Caki2 (cell line): Measurements from ENCODE around the gene AWAT1. TPM values are rescaled to one million over a fixed set of nuclear protein-coding genes. Genes with fewer than 3 reads are reported as not detected.
"Not testable (repeated sequence)": the region's sequence is repeated elsewhere in the genome, so short reads cannot be mapped to it uniquely, and the experiment has no call there.

Source experiments
- DNase-seq: peaks from one replicate; pipeline ENCODE4 v3.0.0-alpha.2; 2015; ENCODE audit warnings: low read depth
- in situ Hi-C: cut with HindIII; loops from 2 replicates; pipeline ENCODE4 v1.10.0; 2016; ENCODE audit warnings: low sequenced_read_pairs, low pct_unique_long_range_greater_than_20kb, mixed read lengths
- total RNA-seq: library from RNA; depleted of rRNA; stranded (reverse); fragments of >200 nt; shearing (Covaris generic); gene quantifications from 2 replicates; pipeline ENCODE4 v1.2.3, GENCODE V29; 2014; ENCODE audit warnings: low replicate concordance; rRNA removed

Gene AWAT1
- total RNA-seq, 1 experiment from 2014 or later, result not detected

DNA sequence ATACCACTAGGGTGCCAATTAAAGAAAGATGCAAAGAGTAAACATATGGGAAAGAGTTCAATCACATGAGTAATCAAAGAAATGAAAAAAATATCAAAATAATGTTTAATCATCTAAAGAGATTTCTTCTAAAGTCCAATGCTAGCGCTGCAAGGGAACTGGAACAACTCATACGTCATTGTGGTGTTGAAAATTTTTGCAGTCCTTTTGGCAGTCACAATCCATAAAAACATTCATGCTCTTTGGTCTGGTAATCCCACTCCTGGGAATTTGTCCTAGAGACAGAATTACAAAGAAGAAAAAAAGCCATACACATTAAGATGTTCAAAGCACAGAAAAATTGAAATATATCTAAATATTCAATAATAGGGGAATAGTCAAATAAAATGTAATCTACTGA lies 21.0 kb downstream of the AWAT1 start:
- DNase-seq, result no peak
- in situ Hi-C loops, result no loop called here

DNA sequence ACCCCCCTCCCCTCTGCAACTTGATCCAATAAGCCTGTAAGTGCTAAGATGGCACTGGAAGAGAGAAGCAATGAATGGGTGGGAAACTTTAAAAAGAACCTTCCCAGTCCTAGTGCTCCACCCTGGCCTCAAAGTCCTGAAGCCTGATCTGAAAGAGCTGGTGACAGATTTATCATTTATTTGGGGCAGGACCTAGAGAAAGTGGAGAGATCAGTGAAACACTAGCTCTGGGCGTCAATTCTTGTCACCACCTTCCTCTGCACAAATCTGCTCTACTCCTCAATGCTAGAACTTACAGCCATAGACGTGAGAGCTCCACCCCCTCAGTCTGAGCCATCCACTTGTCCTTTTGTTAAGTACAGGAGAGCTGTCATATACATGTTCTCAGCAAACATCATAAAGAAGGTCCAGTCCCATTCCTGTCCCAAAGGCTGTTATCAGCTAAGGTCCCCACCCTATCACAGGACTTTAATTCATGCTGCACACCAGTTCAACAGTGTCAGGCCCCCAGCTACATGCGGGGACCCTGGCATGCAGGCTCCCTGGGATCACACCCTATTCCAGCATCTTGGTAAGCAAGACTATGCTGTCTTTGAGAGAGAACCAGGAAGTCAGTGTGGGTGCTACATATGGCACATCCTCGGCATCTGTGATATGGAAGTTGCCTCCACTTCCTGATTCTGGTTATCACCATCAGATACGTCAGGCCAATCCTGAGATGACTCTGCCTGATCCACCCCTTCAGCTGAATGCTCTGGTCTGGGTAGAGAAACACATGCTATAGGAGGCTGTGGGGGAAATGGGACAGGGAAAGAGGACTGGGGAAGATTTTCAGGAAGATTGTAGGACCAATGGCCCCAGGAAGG lies 23.2 kb downstream of the AWAT1 start:
- in situ Hi-C loops, result no loop called here
- no peak for DNase-seq

DNA sequence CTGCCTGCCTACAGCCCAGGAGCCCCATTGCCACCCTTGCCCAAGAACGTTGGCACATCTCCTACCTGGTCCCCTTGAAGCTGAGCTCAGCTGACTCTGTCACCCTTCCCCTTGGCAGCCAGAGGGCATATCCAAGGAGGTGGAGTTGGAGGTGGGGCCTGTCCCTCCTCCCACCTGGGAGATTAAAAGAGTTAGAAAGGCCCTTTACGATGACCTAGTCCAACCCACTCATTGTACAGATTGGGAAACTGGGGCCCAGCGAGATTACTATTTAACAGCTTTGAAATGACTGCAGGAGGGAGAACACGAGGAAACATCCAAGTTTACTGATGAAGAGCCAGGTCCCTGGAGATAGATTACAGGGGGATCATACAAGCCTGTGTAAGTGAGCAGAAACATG lies 25.6 kb downstream of the AWAT1 start, which contains the start of gene P2RY4:
Gene P2RY4 (minus strand): TSS at position 101 of the 400 bp plus-strand sequence. CDS start 580 bp downstream, outside the sequence.
- in situ Hi-C loops, result no loop called here
- DNase-seq, result no peak

DNA sequence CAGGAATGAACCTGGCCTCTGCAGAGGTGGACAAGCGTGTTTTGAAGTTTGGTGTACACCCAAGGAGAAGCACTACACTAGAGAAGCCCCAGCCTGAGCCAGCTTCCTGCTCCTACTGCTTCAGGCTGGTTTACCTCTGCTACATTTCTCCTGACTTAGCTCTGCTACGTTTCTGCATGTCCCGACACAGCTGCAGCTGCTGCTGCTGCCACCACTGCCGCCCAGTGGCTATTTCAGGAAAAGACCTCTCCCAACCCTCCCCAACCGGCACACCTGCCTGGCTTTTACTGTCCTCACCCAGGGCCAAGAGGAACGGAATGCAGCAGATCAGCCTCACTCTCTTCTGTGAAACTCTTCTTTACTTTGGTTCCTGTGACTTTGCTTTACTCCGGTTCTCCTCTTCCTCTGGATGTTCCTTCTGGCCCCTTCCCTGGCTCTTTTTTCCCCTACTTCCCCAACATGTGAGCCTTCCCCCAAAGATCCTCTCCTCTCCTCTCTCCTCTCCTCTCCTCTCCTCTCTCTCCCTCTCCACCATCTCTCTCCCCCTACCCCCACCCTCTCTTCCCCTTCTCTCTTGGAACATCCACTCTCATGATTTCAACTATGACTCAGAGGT lies 28.6 kb downstream of the AWAT1 start:
- peak; percentile 25 for DNase-seq
- in situ Hi-C loops, result no loop called here

DNA sequence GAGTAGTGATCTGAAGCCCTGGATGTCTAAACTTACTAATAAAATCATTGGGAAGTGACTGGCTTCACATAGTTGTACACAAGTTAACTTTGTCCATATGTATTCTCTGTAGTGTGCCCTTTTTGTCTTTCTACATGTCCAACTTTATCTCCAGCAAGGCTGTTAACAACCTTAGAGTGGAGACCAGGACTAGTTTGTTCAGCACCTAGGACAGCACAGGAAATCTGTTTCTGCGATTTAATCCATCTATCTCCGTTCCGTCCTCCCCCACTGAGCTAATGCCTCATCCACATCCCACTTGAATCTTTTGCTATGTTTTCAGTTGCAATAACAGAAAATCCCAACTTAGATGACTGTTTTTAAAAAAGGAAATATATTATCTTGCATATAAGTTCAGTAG lies 30.3 kb downstream of the AWAT1 start:
- in situ Hi-C loops, result no loop called here
- no peak for DNase-seq

DNA sequence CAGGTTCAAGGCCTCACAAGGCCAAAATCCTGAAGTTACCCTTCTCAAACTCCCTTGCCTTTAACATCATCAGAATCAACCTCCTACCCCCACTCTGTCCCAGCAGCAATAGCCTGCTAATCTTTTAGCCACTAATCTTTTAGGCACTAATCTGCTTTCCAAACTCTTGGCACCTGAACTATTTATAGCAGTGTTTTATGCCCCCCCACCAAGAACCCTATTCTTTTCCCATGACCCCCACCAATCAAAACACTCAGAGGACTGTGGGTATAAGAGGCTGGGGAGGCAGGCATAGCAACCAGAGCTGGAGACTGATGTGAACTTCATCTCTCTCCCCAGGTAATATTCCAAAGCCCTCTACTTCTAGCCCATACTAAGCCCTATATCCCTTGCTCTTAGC lies 33.6 kb downstream of the AWAT1 start, which contains the start of gene ARR3:
Gene ARR3 (plus strand): TSS at position 301 of the 400 bp plus-strand sequence. CDS start 1,052 bp downstream, outside the sequence.
- DNase-seq, result no peak
- in situ Hi-C loops, result no loop called here

DNA sequence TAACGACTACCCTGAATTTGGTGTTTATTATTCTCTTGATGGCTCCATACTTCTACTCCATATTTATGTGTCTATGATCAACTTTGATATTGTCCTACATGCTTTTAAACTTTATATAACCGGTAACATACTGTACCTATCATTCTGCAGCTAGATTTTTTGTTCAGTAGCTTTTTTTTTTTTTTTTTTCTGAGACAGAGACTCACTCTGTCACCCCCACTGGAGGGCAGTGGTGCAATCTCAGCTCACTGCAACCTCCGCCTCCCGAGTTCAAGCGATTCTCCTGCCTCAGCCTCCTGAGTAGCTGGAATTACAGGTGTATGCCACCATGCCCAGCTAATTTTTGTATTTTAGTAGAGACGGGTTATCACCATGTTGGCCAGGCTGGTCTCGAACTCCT lies 39.6 kb downstream of the AWAT1 start:
- in situ Hi-C loops, result not testable (repeated sequence)

DNA sequence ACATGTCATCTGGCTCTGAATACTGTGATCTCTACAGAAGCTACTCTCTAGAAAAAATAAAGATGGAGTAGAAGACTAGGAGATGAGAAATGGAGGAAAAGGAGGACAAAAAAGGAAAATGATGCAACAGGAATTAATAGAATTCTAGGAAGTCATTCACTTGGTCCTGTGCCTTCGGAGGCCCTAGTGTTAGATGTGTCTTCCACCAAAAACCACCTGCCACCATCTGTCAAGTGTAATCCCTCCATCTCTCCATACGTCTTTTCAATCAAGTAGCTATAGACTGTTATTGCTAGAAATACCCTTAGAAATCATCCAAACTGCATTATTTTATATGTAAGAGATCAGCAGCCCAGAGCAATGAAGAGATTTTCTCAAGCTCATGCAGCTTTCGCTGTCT lies 44.6 kb downstream of the AWAT1 start:
- in situ Hi-C loops, result no loop called here
- no peak for DNase-seq

More for the DNA sequence above, 39.6 kb downstream of the AWAT1 start:
- DNase-seq, result not testable (repeated sequence)

DNA sequence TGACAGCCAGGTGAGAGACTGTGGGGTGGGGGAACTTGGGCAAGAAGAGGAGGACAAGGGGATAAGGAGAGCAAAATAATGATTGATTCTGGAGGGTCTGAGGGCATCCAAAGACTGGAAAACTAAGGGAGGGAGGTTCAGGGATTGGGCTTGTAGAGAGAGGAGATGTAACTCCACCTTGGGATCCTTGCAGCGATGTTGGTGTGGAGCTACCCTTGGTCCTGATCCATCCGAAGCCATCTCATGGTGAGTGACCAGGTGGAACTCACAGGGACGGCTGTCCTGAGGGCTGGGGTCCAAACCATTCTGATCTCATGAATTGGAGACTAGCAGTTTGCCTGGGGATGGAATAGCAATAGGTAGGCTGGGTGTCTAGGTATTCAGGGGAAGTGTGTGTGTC lies 46.1 kb downstream of the AWAT1 start:
- DNase-seq, result no peak
- in situ Hi-C loops, result no loop called here

DNA sequence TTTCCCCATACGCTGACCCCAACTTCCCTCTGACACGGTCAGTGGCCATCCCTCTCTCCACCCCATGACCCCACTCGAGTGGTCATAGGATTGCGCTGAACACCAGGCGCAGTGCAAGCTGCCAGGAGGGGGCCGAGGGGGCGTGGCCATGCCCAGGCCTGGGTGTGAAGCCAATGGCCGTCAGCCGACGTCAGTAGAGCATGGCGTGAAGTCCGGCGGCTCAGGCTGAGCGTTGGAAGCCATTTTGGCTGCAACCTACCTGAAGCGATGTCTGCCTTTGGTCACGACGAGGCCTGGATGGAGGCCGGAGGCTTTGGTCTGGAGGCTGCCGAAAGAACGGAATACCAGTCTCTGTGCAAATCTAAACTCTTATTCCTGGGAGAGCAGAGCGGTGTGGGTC lies 47.5 kb downstream of the AWAT1 start, which contains the start of gene RAB41:
Gene RAB41 (plus strand): TSS at position 222 of the 400 bp plus-strand sequence. CDS start 46 bp downstream, at position 268.
- in situ Hi-C loops, result no loop called here

DNA sequence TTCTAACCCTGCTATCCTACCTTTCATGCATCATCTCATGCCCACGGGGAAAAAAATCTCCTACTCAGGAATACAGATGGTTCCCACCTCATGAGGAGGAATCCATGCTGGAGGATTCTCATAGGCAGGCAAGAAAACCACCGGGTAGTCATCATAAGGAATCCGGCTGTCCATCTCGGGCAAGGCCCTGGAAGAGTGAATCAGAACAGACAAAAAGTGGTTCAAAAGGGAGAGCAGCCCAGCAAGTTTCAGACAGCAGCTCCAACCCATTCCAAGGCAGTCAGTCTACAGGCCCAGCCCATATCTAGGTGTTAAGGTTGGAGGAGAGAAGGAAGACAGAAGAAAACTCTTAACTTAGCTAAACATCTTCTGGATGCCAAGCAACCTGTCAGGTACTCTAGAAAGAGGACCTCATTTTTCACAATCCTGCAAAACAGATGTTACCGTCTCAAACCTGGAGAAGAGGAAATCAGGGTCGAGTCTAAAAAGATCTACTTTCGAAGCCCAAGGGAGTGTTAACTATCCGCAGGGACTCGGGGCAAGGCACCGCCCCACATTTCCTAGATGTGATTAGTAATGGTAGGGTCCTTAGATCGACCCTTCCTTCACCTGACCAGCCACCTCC lies 54.8 kb downstream of the AWAT1 start:
- in situ Hi-C loops, result no loop called here
- no peak for DNase-seq

More for the DNA sequence above, 47.5 kb downstream of the AWAT1 start, which contains the start of gene RAB41:
- no peak for DNase-seq

Other genes with a start within 250 kb of the AWAT1 start
- not detected in 2 replicates for gene AWAT2, start 184.7 kb upstream of the AWAT1 start, total RNA-seq
- gene OTUD6A, start 172.2 kb upstream of the AWAT1 start, total RNA-seq, result not detected in 2 replicates
- 64.9 and 95.2 TPM in 2 replicates for gene IGBP1, start 101.2 kb upstream of the AWAT1 start, total RNA-seq
- not detected in 2 replicates for gene DGAT2L6, start 57.2 kb upstream of the AWAT1 start, total RNA-seq
- gene P2RY4, start 25.5 kb downstream of the AWAT1 start, total RNA-seq, result not detected in 2 replicates
- not detected in 2 replicates for gene ARR3, start 33.7 kb downstream of the AWAT1 start, total RNA-seq
- not detected in 2 replicates for gene RAB41, start 47.5 kb downstream of the AWAT1 start, total RNA-seq
- gene PDZD11, start 55.3 kb downstream of the AWAT1 start, total RNA-seq, result 31.7 and 51.1 TPM in 2 replicates
- gene KIF4A, start 55.4 kb downstream of the AWAT1 start, total RNA-seq, result 18.1 and 19.9 TPM in 2 replicates
- gene GDPD2, start 188.7 kb downstream of the AWAT1 start, total RNA-seq, result not detected in 2 replicates
- gene DLG3, start 210.2 kb downstream of the AWAT1 start, total RNA-seq, result 25.6 and 56.5 TPM in 2 replicates